Fibroblast of skin of left biceps (primary cell): Measurements from ENCODE around the gene SEPTIN10.
"Not testable (repeated sequence)": the region's sequence is repeated elsewhere in the genome, so short reads cannot be mapped to it uniquely, and the experiment has no call there.

Experiments
- DNase-seq, 2 experiments: peaks; one replicate each; pipeline ENCODE4 v3.0.0-alpha.2; 2013; ENCODE audit warnings: low read depth in 2 of 2

The SEPTIN10 gene

DNA sequence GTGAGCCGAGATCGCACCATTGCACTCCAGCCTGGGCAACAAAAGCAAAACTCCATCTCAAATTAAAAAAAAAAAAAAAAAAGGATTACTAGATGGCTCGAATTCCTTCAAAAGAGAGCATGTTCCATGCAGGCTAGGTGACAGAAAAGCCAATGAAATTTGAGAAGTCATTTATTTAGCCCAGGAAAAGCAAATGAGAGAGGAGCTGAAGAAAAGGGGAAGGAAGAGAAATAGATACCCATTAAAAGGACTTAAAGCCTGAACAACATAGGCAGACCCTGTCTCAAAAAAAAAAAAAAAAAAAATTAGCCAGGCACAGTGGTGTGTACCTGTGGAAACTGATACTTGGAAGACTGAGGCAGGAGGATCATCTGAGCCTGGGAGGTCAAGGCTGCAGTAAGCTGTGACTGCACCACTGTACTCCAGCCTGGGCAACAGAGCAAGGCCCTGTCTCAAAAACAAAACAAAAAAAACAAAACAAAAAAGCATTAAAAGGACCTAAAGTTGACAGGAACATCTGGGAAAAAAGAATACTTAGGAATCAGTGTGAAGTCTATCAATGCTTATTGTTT lies 11.1 kb downstream of the SEPTIN10 start:
- no peak for DNase-seq

DNA sequence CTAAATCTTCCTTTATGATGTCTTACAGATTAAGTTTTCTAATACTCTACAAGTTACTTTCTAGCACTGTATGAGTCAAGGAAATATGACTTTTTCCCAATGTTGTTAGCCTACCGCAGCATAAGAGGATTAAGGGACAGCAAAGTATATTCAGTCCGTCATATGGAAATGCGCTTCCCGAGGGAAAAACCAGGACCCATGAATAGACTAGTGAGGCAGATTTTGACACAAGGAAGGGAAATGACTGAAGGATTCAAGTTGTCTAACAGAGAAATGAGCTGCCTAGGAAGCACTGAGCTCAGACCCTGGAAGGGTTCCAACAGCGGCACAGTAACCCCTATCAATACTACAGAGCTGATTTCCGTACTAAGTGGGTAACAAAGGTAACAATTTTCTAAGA lies 12.0 kb downstream of the SEPTIN10 start:
- DNase-seq: no peak

DNA sequence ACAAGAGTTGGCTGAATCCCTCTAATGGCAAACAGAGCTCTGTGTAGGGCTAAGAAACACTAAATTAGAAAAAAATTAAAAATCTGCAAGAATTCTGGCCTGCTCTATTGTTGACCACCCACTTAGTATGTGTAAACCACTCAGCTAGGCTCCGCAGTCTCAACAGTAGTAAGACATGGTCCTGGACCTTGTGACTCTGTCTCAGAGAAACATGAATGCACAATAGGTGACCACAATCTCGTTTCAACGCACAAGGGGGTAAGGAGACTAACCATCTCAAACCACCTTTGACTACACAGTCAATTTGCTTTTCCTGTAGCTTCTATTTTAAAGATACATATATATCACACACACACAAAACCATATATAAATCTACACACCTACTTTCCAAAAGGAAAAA lies 16.5 kb downstream of the SEPTIN10 start:
- DNase-seq: no peak

DNA sequence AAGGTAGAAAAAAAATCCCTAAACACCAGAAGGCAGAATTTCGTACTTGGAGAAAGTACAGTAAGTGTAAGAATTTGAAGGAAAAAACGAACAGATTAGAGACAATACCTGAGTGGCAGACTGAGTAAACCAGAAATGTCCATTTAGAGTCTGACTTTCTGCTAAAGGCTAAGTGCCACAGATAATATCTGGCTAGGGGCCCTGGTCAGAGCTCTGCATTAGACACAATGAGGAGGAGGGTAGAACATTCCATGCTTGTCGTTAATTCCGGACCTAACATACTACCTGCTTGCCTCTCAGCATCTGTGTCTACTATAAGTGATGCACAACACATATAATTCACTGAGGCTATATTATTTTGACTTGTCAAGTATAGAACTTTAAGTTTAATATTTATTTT lies 18.1 kb downstream of the SEPTIN10 start:
- DNase-seq: no peak

DNA sequence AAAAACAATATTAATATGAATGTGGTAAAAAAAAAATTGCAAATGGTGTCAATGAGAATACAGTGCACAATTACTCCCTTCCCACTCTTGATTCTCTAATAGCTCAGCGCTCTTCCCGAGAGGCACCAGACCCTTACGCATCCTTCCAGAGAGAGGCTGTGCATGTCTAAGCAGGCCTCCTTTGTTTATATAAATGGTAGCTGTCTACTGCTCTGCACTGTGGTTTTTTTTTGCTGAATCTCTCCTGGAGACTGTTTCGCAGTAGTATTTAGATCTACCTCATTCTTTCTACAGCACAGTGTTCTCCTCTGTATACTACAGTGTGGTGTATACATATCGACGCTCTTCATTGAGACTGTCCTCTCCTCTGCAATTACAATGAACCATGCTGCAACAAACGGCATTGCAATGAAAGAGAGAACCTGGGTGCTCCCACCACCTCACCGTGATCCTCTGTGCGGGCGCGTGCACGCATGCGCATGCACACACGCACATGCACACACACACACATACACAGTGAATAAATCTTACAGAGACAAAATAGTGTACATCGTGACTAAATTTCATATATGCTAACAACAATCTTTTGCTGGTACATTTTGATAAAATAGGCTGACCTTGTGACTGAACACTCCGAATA lies 19.4 kb downstream of the SEPTIN10 start:
- DNase-seq: no peak

DNA sequence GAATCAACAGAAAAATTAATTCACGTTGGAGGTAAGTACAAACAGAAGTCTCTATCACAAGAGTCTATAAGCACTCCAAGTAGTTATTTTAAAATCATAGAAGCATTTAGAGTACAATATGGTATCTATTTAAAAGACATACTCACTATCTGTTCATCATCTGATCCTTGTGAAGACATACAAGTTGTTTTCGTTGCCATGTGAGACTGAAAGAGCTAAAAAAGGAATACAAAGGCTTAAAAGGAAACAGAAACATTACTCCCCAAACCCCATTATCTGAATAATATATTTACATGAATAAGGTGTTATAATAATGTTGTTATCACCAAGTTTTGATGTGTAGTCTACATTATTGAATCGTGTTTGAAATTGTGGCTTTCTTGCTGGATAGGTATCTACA lies 20.9 kb downstream of the SEPTIN10 start:
- DNase-seq: no peak

DNA sequence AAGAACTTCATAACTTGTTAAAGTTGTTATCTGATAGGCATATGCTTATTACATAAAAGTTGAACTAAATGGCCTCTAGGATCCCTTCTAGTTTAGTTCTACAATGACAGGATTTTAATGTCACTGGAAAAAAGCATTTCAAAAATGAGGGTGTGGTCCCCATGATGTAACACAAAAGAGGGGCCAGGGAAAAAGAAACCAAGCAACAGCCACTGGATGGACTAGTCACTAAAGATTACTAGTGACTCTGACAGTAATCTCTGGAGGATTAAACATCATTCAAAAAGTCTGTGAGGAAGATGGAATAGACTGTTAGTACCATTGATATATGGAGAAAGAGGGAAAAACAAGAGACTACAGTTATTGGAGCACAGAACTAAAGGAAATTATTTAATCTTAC lies 22.6 kb downstream of the SEPTIN10 start:
- no peak for DNase-seq

DNA sequence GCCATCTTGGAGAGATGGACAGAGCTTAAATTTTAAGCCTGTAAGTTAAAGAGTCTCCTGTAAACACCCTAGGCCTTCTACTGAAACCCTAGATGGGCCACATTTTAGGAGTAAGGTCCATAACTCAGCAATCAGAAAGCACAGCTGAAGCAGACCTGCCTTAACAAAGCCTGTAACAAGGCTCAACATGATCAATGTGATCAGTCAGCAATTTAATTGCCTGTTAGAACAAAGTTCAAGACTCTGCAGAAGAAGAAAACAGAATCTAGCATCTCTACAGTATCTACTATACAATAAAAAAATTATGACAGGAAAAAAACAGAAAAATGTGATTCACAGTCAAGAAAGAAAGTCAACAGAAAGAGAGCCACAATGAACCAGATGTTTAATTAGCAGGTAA lies 27.1 kb downstream of the SEPTIN10 start:
- no peak for DNase-seq

DNA sequence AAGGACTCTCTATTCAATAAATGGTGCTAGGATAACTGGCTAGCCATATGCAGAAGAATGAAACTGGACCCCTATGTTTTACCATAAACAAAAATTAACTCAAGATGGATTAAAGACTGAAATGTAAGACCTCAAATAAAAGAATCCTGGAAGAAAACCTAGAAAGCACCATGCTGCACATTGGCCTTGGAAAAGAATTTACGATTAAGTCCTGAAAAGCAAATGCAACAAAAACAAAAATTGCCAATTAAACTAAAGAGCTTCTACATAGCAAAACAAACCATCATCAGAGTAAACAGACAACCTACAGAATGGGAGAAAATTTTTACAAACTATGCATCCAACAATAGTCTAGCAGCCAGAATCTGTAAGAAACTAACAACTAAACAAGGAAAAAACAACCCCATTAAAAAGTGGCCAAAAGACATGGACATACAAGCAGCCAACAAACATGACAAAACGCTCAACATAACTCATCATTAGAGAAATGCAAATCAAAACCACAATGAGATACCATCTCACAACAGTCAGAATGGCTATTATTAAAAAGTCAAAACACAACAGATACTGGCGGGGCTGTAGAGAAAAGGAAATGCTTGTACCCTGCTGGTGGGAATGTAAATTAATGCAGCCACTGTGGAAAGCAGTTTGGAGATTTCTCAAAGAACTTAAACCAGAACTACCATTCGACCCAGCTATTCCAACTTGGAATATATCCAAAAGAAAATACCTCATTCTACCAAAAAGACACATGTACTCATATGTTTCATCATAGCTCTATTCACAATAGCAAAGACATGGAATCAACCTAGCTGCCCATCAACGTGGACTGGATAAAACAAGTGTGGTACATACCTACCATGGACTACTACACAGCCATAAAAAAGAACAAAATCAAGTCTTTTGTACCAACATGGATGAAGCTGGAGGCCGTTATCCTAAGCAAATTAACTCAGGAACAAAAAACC lies 30.6 kb downstream of the SEPTIN10 start:
- DNase-seq: no peak

DNA sequence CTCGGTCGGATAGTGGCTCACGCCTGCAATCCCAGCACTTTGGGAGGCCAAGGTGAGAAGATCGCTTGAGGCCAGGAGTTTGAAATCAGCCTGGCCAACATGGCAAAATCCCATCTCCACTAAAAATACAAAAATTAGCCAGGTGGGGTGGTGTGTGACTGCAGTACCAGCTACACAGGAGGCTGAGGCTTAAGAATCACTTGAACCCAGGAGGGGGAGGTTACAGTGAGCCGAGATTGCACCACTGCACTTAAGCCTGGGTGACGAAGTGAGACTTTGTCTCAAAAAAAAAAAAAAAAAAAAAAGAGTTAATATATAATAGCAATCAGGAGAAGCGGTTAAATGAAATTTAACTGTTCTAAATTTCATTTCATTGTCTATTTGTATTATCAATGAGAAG lies 36.1 kb downstream of the SEPTIN10 start:
- DNase-seq: not testable (repeated sequence)

DNA sequence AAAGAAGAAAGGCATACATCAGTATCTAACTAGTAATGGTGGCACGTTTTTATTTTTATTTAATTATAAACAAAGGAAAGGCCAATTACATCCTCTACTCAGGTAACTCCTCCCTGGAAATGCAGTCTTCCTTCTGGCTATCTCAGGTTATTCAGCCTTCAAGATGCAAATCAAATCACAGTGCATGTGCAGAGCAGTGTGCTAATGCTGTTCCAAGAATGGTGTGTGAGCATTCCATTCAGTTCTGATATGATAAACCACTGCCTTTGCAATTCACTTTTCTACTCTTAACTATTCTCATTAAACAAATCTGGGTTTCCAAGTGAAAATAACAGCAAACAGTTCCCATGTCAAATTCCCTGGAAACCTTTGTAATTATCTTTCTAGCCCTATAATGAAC lies 38.4 kb downstream of the SEPTIN10 start:
- no peak for DNase-seq

DNA sequence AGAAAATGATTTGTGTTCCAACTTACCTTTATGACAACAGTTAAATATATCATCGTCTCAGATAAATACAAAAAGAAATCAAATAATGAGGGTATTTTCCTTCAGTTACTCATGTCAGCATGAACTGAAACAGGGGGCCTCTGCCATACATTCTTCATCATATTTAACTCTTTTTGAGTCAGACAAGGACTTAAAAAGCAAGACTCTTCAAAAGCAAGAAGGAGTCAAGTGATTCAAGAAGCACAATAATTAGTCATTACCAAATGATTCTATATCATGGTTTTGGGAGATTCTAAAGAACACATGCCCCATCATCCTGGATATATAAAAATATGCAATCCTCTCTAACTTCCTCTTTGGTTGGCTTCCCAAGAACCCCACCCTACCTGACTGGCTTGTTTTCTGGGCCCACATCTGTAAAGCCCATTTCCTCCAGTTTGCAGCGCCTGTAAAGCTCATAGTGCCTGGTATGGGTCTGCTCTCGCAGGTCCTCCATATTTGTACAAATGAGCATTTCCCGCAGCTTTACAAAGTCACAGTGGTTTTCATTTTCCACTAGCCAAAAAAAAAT lies 49.7 kb downstream of the SEPTIN10 start:
- DNase-seq: no peak

DNA sequence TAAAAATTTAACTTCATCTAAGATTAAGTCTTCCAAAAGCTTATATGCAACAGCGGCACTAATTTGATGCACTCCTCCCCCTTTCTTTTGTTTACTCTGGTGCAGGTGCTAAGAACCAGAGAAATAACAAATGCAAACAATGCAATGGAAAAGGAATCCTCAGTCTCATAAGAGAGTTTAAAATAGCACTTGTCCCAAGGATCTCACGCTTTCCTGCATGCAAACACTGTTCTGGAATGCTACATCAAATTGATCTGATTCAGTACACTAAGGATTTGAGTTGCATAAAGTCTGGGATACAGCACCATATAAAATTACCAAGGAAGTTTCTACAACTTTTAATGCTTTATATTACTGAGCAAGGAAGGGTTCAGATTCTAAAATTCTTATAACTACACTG lies 50.5 kb downstream of the SEPTIN10 start:
- no peak for DNase-seq

DNA sequence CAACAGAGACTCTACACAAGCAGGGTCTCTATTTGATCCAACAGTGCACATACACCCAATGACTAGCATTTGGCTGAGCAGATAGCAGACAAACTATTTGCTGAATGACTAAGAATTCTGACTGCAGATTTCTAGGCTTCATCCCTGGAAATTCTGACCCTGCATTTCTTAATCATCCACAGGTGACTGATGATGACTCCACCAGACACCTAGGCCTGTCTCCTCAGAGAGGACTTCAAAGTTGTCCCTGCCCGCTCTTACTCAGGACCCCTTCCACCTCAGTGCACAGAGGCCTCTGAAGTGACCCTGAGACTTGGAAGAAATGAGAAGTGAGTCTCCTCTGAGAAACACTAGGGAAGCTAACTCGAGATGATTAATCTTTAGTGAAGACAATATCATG lies 51.3 kb downstream of the SEPTIN10 start:
- DNase-seq: no peak

DNA sequence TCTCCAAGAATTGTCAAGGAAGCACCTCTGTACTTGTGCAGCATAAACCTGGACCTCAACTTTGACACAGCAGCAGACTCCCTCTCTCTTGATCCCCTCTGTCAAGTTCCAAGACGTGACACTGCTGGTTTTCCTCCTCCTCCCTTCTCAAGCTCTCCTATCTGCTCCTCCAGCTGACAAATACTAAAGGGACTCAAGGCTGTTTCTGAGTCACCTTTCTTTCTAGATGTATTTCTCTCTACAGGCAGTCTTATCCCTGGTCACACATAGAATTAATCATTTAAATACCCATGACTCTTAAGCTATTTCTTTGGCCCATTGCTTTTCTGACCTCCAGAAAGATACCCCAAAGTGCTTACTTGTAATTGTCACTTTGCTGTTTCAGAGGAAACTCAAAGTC lies 53.5 kb downstream of the SEPTIN10 start:
- DNase-seq: no peak

DNA sequence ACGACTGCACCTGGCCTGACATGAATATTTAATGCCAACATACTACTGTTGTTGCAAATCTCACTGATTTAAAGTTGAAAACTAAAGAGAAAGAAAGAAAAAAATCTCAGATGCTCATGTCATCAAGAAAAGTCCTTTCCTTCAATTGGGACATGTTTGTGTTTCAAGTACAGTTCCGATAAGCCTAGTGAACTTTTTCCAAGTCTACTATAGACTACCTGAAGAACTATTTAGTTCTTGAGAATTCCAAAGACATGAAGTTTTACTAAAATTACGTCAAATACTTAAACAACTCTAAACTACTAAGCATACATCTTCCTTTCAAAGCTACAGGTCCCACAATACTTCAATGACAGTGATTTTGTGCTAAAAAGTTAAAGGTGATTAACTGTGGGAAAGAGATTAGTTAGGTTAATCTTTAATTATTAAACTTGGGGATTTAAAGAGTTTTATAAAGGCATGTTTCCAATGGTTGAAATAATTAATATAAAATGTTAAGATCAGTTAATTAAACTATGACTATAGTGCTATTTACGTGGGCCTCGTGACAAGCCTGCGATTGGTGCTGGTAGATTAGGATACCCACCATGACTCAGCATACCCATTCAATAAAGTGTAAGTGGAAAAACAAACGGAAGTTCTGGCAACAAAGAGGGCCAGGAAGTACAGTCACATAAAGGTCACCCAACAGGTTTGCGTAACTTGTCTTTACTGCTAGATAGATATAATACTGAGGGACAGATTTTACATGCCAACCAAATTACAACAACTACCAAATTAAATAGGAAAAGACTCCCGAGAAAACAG lies 55.5 kb downstream of the SEPTIN10 start:
- no peak for DNase-seq

DNA sequence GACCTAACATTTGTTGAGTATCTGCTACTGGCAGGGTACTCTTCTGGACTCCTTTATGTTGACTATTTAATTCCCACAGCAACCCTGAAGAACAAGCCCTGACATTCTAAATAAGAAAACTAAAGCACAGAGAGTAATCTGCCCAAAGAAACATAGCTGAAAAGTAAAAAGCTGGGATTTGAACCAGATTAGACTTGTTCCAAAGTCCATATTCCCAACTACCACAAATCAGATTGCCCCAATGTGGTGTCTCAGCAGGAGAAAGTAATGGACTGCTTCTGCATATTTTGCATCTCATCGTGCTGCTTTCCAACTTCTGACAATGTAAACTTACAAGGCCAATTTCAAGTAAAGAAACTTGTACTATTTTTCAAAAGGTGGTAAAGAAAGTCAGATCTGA lies 56.5 kb downstream of the SEPTIN10 start:
- DNase-seq: no peak

DNA sequence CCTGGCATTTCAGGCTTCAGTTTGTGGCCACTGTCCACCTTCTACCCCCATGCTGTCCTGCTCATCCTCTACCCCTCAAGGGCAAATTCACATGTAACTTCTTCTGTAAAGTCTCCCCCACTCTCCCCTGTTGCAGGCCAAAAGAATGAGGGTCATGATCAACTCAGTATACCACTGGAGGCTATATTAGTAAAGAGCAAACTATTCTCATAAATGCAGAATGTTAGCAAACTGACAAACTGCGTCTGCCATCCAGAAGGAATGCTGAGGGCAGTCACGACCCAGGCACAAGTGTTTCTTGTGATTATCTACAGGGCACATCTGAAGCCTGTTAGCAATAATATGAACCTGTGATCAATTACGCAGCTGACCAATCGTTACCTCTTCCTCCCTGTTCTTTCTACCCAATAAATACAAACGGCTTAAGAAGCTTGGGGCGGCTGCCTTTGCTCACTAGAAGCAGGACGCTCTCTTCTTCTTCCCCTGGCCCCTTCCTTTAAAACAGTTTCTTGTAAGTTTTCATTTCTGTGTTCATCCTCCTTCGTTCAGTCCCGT lies 58.3 kb downstream of the SEPTIN10 start:
- no peak for DNase-seq

DNA sequence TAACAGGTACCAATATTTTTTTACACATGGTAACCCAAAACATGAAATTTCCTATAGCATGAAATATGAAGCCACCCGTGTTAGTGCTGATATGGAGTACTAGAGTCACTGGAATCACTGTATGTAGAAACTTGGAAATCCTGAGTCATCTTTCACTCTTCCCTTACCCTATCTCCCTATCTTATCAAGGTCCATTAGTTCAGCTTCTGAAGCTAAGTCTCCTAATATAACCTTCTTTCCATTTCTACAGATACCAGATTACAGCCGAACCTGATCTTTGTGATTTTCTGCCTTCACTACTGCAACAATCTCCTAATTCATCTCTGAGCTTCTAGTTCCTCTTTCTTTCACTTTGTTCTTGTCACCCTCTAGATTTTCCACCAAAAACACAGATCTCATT lies 59.0 kb downstream of the SEPTIN10 start:
- DNase-seq: no peak

DNA sequence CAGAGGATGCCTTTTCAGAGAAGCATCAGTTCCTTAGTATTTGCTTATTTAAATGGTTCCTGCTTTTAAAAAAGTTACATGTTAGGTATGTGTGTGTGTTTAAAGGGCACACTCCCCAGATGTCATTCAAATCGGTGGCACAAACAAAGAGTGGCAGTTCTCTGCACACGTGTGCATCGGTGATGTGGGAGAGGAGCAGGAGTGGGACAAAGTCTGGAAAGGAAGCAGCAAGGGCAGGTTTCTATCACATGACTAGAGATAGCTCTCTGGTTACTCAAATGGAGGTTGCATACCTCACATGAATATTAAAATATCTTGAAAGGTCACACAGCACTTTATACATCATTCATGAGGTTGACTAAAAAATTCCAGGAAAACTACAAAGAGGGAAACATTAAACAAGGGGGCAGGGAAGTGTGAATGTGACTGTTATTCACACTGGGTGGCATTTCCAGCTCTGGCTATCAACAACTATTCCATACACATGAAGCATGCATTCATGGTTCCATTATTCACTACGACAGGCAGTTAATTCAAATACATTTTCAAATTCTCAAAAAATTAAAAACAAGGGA lies 64.7 kb downstream of the SEPTIN10 start:
- no peak for DNase-seq

DNA sequence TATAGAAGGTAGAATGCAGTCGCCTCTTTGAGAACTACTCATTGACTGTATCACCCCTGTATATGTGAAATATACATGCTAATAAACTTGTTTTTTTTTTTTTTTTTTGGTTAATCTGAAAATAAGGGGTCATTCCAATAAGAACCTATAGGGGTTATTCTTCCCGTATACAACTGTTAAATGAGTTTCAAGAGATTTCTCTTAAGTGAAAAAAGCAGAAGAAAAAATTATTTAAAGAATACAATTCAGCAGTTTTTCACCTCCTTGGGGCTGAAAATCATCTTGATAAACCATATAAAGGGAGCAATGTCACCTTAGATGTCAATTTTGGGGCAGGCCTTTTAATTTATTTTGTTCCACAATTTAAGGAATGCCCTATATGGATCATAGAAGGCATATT lies 66.5 kb downstream of the SEPTIN10 start:
- no peak for DNase-seq
